Common myeloid progenitor, CD34-positive (primary cell): ENCODE measurements around the gene MOSPD2.

Experiments used
- CTCF ChIA-PET: fragments of 350-600 bp; sonication (Branson Sonifier 250); formaldehyde crosslinking; loops from one replicate; lab custom pipeline; 2021; ENCODE audit warnings: antibody characterized with exemption; lab: Charles Lee
- POLR2A ChIA-PET: fragments of 350-600 bp; sonication (Branson Sonifier 250); formaldehyde crosslinking; loops from one replicate; lab custom pipeline; 2021; ENCODE audit warnings: antibody characterized with exemption; lab: Charles Lee
- DNase-seq, 3 donors: peaks; one replicate each; pipeline versions ENCODE4 v3.0.0 to v3.0.0-alpha.2; 2013
- H3K27ac ChIP-seq, 2 experiments: 1 replicate in 1 of 2; 2 replicates in 1 of 2; pipeline ENCODE4 v1.7.0; 2013; ENCODE audit warnings: inconsistent platforms in 2 of 2, low read length in 2 of 2, mild to moderate bottlenecking in 2 of 2, low read depth in 1 of 2, moderate library complexity in 1 of 2; ENCODE audit not compliant: severe bottlenecking in 2 of 2, insufficient read depth in 1 of 2, poor library complexity in 1 of 2
- H3K27me3 ChIP-seq, 5 experiments: replicated peaks in 2 of 5; 1 replicate in 3 of 5; 2 replicates in 2 of 5; pipeline versions ENCODE4 v1.6.1 to v1.7.0; 2013; ENCODE audit warnings: low read length in 4 of 5, mild to moderate bottlenecking in 2 of 5, moderate library complexity in 2 of 5, inconsistent platforms in 1 of 5; ENCODE audit not compliant: insufficient read depth in 5 of 5, control insufficient read depth in 4 of 5
- H3K36me3 ChIP-seq, 4 experiments: 1 replicate in 2 of 4; 2 replicates in 2 of 4; pipeline versions ENCODE4 v1.6.1 to v1.7.0; 2013; ENCODE audit warnings: low read length in 3 of 4, control low read depth in 1 of 4, mild to moderate bottlenecking in 1 of 4; ENCODE audit not compliant: control insufficient read depth in 4 of 4, insufficient read depth in 4 of 4
- H3K4me1 ChIP-seq, 4 experiments: 1 replicate in 3 of 4; 2 replicates in 1 of 4; pipeline versions ENCODE4 v1.6.1 to v1.7.1; 2013; ENCODE audit warnings: low read length in 3 of 4, mild to moderate bottlenecking in 3 of 4, control low read depth in 1 of 4, inconsistent platforms in 1 of 4, moderate library complexity in 1 of 4; ENCODE audit not compliant: control insufficient read depth in 4 of 4, insufficient read depth in 4 of 4; ENCODE audit errors: control extremely low read depth in 1 of 4
- H3K4me3 ChIP-seq, 7 experiments: 1 replicate in 4 of 7; 2 replicates in 3 of 7; pipeline versions ENCODE4 v1.5.1 to v1.7.0; 2013; ENCODE audit warnings: mild to moderate bottlenecking in 7 of 7, low read length in 6 of 7, moderate library complexity in 6 of 7, inconsistent platforms in 2 of 7, low read depth in 2 of 7, control low read depth in 1 of 7; ENCODE audit not compliant: insufficient read depth in 4 of 7, control insufficient read depth in 1 of 7; ENCODE audit errors: extremely low read depth in 1 of 7
- H3K9me3 ChIP-seq, 5 experiments: 1 replicate in 4 of 5; 2 replicates in 1 of 5; pipeline versions ENCODE4 v1.6.1 to v1.7.1; 2013; ENCODE audit warnings: low read length in 4 of 5, mild to moderate bottlenecking in 2 of 5, inconsistent platforms in 1 of 5, low read depth in 1 of 5, moderate library complexity in 1 of 5; ENCODE audit not compliant: control insufficient read depth in 4 of 5, insufficient read depth in 2 of 5; ENCODE audit errors: control extremely low read depth in 1 of 5
- WGBS: methylation state at CpG from one replicate; pipeline ENCODE4 v1.1.5; 2013; ENCODE audit not compliant: insufficient coverage; 5-methylcytosine and 5-hydroxymethylcytosine counted together

The MOSPD2 gene

GRCh38 chrX:14956813-14957582 is 83.8 kb downstream of the MOSPD2 start:
- Histone ChIP-seq H3K4me3 (no peak overlapping the region), H3K4me1 (no peaks in the 10 kb centered on the region), H3K9me3 (no peaks in the 10 kb centered on the region), H3K27me3 (no peaks in the 10 kb centered on the region), H3K27ac (no peak overlapping the region), H3K36me3 (no peaks in the 10 kb centered on the region)
- DNase-seq: no peak
- ChIA-PET CTCF (no interaction called here), POLR2A (no interaction called here)
- 90% methylated on average over 3 of the region's 5 CpGs for WGBS

GRCh38 chrX:14963447-14964236 is 90.4 kb downstream of the MOSPD2 start:
- no peak for DNase-seq
- Histone ChIP-seq H3K36me3 (no peaks in the 10 kb centered on the region), H3K4me1 (no peaks in the 10 kb centered on the region), H3K9me3 (no peaks in the 10 kb centered on the region), H3K27me3 (no peaks in the 10 kb centered on the region), H3K4me3 (no peak overlapping the region), H3K27ac (no peak overlapping the region)
- WGBS: no CpG with 5 or more reads among the region's 1 CpG
- POLR2A ChIA-PET: no interaction called here
- CTCF ChIA-PET: no interaction called here

- WGBS: 48% methylated on average over 2 of the region's 2 CpGs
- Histone ChIP-seq H3K27me3 (no peaks in the 10 kb centered on the region), H3K9me3 (no peaks in the 10 kb centered on the region), H3K27ac (no peak overlapping the region), H3K4me1 (no peaks in the 10 kb centered on the region), H3K4me3 (no peak overlapping the region), H3K36me3 (no peaks in the 10 kb centered on the region)
- DNase-seq: no peak
- ChIA-PET POLR2A (no interaction called here), CTCF (no interaction called here)
Measured at GRCh38 chrX:14964500-14964899, 91.3 kb downstream of the MOSPD2 start.
